HG03439 (cell line): ENCODE data around the gene FPR2.
"Not testable (repeated sequence)": the region's sequence is repeated elsewhere in the genome, so short reads cannot be mapped to it uniquely, and the experiment has no call there.

Experiments
- ATAC-seq: cut with Tn5 transposase; IDR thresholded peaks from one replicate; pipeline ENCODE4 v1.9.1; 2021; ENCODE audit warnings: mild to moderate bottlenecking, moderate library complexity; ENCODE audit not compliant: unreplicated experiment

FPR2 gene

GRCh38 chr19:51739466-51740213, 21.3 kb upstream of the FPR2 start:
- no peak for ATAC-seq

DNA sequence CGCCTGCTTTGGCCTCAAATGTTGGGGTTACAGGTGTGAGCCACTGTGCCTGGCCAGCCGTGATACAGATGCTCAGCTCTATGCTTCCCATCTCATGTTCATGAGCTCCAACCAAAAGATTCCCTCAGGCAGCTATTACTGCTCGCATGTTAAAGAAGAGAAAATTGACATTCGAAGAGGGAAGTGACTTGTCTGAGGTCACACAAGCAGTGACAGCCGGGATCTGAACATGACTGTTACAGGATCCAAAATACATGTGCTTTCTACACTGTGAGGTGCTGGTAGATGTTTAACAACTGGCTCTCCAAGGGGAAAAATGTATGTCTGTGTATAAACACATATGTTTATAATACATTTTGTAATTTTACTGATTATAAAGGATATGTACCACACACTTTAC, 20.6 kb upstream of the FPR2 start:
- ATAC-seq = no peak

DNA sequence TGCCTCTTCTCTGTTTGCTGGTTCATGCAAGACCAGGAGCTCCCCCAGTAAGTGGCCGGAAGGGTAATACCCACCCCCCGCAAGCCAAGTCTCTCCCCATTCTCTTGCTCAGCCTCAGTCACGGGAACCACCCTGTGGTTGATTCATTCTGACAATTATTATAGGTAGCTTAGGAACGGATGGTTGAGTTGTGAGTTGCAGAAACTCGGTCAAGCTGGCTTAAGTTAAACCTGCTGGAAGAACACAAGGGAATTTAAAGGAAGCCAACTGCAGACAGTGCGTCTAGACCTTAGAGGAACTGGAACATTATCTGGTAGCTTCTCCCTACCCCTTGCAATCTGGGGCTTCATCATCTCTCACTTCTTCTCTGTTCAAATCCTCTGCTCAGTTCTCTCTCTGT, 18.2 kb upstream of the FPR2 start:
- ATAC-seq = no peak

DNA sequence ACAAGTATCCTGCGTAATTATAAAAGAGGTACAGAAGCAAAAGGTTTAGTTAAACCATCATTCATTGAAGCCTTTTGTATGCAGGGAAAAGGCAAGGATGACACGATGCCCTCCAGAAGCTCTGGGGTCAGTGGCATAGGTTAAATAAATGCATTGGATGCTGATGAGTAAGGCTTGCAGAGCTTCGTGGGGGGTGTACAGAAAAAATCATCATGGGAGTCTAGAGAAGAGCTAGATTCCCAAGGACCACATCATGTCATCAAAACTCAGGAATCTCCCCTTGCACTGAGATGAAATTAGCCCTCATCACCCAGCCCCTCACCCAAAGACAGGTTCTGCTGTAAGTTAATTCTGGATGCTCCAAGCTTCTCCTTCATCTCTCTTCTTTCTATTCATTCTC, 17.6 kb upstream of the FPR2 start:
- no peak for ATAC-seq

GRCh38 chr19:51746731-51747130, 14.2 kb upstream of the FPR2 start:
- ATAC-seq = no peak

DNA sequence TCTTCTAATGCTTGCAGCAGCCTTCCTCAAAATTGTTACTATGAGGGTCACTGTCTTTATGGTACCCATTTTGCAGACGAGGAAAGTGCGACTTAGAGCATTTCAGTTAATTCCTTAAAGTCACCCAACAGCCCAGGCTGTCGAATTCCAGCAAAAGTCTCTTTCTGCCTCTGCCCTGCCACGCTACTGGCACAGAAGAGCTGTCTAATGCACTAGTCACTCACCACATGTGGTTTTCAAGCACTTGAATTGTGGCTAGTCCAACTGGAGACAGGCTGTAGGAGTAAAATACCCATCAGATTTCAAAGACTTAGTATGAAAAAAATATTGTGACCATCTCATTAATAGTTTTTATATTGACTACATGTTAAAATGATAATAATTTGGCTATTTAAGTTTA, 11.0 kb upstream of the FPR2 start:
- ATAC-seq = no peak

DNA sequence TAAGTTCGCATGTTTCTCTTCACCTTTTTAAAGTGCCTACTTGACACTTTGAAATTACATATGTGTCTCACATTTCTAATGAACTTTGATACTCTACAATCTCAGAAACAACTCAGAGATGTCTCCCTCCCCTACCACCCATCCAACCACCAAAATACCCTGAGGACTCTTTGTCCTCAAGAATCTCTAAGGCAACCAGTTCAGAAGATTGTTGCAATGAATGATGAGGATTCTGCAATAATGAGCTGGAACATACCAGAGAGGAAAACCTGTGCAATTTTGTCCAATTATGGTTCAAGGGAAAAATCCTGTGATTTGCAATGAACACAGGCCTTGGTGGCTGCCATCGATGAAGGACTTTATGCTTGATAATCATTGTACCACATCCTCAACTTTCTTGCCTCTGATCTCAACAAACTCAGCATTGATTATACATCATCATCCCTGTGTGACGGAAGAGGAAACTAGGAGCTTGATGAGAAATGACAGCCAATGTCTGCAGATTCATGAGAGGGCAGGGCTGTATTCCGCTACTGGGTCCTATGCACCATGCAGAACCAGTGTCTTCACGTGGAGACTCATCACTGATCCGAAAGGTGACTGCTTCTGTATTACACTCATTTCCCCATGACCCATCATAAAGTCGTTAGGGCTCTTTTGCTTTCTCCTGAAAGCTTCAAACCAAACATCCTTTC, 10.4 kb upstream of the FPR2 start:
- ATAC-seq = no peak

- no peak for ATAC-seq
These were observed 9.3 kb upstream of the FPR2 start, which contains the start of gene FPR1 for GRCh38 chr19:51751655-51752054. Gene FPR1, minus strand, starts transcription at chr19:51751878. Its CDS starts 4,884 bp downstream, at chr19:51746994.

DNA sequence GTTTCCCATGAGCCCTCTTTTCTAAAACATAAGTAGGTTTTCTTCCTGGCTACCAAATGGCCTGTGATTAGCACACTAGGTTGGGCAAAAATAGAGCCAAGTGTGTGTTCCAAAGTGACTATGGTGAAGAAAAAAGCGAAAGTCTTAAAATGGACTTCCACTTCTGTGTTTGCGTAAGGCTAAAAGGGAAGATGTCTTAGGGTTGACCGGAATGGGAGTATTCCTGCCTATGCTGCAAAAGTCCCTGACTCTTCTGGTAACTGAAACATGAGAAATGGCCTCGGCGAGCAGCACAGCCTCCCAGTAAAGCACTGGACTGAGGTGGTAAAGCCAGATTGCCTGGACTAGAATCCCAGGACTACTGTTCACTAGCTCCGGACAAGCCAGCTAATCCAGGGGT, 6.9 kb upstream of the FPR2 start:
- ATAC-seq = no peak

GRCh38 chr19:51754770-51755169, 6.2 kb upstream of the FPR2 start:
- ATAC-seq = no peak

GRCh38 chr19:51755571-51755970, 5.4 kb upstream of the FPR2 start:
- ATAC-seq = no peak

GRCh38 chr19:51761696-51762095, 716 bp downstream of the FPR2 start:
- no peak for ATAC-seq

DNA sequence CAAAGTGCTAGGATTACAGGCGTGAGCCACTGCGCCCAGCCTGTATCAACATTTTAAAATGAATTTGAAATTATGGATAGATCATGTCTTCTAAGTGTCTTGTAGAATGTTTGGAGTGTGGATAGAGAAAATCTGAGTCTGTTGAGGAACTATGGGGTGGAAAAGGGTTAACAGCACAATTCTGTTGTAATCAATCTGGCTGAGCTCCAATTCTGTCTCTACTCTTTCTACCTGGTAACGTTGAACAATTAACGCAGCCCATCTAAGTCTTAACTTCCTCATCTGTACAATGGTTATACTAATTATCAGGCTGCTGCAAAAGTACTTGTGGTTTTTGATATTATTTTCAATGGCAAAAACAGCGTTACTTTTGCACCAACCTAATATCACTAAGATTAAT, 4.1 kb downstream of the FPR2 start:
- no peak for ATAC-seq

DNA sequence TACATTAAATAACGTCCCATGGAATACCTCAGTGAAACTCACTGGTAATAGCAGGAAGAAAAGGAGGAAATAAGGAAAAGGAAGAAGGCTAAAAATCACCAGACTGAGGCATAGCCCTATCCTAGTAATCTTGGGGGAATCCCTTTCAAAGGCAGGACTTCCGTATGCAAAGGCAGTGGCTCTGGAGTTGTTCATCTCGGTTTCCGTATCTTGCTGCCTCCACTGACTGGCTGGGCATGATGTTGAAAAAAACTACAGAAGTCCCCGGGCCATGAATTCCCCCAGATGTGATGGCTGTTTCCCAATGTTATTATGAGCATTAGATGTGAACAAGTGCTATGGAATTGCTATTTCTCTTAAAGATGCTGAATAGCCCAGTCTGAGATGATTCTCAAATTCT, 5.5 kb downstream of the FPR2 start:
- no peak for ATAC-seq

DNA sequence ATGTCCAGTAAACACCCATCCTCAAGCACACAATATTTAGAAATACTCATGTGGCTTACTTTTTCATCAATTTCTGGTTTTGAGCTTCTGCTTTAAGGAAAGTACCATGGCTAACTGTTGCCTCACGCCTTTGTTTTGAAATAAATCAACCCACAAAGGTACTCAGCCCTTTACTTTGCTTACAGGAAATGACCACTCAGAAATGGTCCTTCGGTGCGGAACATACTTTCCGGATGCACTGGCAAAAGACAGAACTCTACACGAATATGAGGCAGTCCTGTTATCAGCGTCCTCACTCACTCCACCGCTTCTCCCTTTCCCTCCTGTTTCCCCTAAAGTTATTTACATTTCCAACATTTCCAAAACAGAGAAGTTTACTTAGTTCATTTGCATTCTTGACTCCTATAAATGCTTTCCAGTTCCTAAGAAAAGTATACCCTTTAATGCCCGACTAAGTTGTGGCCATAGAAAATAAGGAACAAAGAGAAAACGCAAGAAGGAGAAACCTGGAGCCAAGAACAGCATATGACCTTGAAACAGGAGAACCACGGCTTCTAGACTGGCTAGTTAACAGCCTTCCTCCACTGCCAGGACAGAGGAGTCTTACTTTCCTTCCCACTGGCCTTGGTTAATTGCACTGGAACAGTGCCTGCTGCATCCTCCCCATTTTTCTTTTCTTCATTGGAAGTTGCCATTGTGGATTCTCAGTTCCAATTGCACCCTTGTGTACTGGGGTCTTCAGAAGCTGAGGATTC, 10.6 kb downstream of the FPR2 start:
- no peak for ATAC-seq

GRCh38 chr19:51772977-51773376, 12.0 kb downstream of the FPR2 start:
- ATAC-seq = no peak

GRCh38 chr19:51776561-51776960, 15.6 kb downstream of the FPR2 start:
- ATAC-seq = not testable (repeated sequence)

DNA sequence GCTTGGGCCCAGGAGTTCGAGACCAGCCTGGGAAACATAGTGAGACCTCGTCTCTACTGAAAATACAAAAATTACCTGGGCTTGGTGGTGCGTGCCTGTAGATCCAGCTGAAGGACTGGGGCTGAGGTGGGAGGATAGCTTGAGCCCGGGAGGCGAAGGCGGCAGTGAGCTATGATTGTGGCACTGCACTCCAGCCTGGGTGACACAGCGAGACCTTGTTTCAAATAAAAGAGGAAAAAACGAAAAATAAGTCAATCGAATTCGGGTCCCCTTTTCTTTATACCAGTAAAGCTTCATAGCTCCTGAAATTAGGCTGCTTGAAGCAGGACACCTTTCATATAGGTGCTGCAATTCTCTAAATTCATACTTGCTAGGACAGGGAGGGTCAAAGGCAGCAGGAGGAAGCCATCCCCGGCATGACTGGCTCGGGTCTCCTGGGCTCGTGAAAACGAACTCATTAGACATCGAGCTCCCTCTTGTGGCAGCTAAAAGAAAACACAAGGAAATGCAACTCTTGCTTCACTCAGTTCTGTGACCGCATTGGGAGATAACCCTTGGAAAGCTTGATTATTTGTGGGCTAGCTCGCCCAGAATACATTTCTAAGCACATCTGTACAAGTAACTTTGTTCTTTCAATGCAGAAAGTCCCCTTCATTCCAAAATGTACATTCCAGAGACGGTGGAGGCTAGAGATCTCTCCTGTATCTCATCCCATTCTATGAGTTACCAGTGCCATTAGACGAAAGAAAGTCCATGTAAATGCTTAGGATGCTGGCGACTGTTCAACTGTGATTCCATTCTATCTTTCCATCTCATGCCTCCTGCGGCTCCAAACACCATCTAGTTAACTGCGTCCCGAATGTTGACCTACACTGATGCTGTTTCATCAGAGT, 16.8 kb downstream of the FPR2 start:
- no peak for ATAC-seq

GRCh38 chr19:51779181-51779580, 18.2 kb downstream of the FPR2 start:
- ATAC-seq = no peak

GRCh38 chr19:51779703-51780102, 18.7 kb downstream of the FPR2 start:
- ATAC-seq = no peak

GRCh38 chr19:51780270-51780669, 19.3 kb downstream of the FPR2 start:
- no peak for ATAC-seq
